ENCODE data around the gene SYTL5.

Gene SYTL5

DNA sequence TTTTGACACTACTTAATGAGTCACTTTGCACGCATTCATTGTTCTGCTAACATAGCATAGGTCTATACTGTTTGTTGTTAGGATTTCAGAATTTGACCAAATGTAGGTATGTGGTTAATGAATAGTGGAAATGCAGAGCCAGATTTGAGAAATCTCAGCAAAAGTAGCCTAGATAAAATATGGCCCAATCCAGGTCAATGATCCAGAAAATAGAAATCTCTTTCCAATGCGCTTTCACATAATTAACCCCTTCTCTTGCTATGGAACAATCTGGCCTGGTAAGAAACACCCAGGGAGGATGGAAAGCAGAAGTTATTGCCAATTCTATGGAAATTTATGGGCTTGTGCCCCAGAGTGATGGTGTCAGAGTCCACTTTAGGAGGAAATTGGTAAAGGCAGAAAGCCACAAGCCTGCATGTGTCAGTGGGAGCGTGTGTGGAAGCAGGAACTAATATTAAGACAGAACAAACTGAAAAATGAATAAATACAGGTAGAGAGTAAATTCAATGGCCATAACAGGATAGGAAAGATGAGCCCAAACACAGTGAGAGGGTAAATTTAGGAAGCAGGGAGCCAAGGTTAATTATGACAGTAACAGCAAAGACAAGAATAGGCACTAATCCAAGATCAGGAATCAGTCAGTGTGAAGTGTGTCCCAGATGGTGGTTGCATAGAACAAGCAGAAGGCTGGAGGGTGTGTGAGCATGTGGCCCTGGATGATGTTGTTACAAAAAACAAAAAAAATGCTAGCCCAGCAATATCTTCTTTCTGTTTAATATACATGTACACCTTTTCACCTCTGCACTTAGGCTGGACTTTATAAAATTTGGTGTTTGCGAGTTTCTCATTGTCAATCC is 102.9 kb downstream of the SYTL5 start:
- no peaks in the 10 kb centered on the region for H3K9me3 ChIP-seq (ENCODE audit: insufficient read depth, low read depth, low read length)
- DNase-seq, result no peak
- no peak overlapping the region for H3K23ac ChIP-seq (ENCODE audit: low read length)
- H4K12ac ChIP-seq (ENCODE audit: low read depth, low read length), result no peak overlapping the region
- H3K18ac ChIP-seq (ENCODE audit: low read length), result no peak overlapping the region
- no peak overlapping the region for H2BK12ac ChIP-seq (ENCODE audit: low read length)
- no peaks in the 10 kb centered on the region for H3K79me2 ChIP-seq (ENCODE audit: control insufficient read depth, insufficient read depth, low read length, poor library complexity)
- no peaks in the 10 kb centered on the region for H3K36me3 ChIP-seq (ENCODE audit: control insufficient read depth in 1 of 2, insufficient read depth in 2 of 2, low read length in 2 of 2)
- H3K27me3 ChIP-seq (ENCODE audit: insufficient read depth, low read length), result no peaks in the 10 kb centered on the region
- H2BK5ac ChIP-seq (ENCODE audit: low read depth, low read length, poor library complexity), result no peak overlapping the region
- H3K27ac ChIP-seq (ENCODE audit: low read depth, low read length), result no peak overlapping the region
- H3K9ac ChIP-seq (ENCODE audit: low read length), result no peak overlapping the region
- no peak overlapping the region for H4K8ac ChIP-seq (ENCODE audit: low read depth, low read length)
- H4K91ac ChIP-seq (ENCODE audit: low read depth, low read length), result no peak overlapping the region
- H3K4me3 ChIP-seq (ENCODE audit: low read depth, low read length), result no peak overlapping the region
- H3K14ac ChIP-seq (ENCODE audit: low read length), result no peak overlapping the region
- H2AFZ ChIP-seq (ENCODE audit: insufficient read depth, low read length, poor library complexity), result no peak overlapping the region
- no peaks in the 10 kb centered on the region for H3K79me1 ChIP-seq (ENCODE audit: low read length)
- no peak overlapping the region for H3K4ac ChIP-seq (ENCODE audit: low read depth, low read length)
- H2BK120ac ChIP-seq (ENCODE audit: insufficient read depth, low read length, poor library complexity), result no peak overlapping the region
- no peaks in the 10 kb centered on the region for H3K4me1 ChIP-seq (ENCODE audit: control insufficient read depth in 1 of 2, insufficient read depth in 2 of 2, low read length in 2 of 2)
- no peak overlapping the region for H3K4me2 ChIP-seq (ENCODE audit: low read length)
- no CpG with 5 or more reads among the region's 4 CpGs for WGBS (ENCODE audit: extremely low coverage, insufficient coverage, insufficient read length)
- H2AK5ac ChIP-seq (ENCODE audit: low read length), result no peak overlapping the region

DNA sequence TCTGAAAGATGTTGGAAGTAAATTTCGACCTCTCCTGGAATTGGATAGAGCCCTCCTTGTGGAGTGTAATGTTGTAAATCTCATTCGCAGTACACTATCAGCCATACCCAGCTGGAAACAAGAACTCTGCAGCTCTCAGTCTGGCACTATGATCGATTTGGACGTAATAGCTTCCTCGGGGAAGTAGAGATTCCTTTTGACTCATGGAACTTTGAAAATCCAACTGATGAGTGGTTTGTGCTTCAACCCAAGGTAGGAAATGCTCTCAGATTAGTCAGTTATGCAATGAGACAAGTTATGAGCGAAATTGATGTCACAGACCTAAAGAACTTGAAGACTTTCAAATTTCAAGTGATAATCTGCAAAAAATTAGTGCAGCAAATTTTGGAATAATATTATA is 103.9 kb downstream of the SYTL5 start:
- Histone ChIP-seq H3K4me1 (ENCODE audit: control insufficient read depth in 1 of 2, insufficient read depth in 2 of 2, low read length in 2 of 2) (no peaks in the 10 kb centered on the region), H4K8ac (ENCODE audit: low read depth, low read length) (no peak overlapping the region), H3K23ac (ENCODE audit: low read length) (no peak overlapping the region), H2BK5ac (ENCODE audit: low read depth, low read length, poor library complexity) (no peak overlapping the region), H3K4me2 (ENCODE audit: low read length) (no peak overlapping the region), H2AK5ac (ENCODE audit: low read length) (no peak overlapping the region), H3K4me3 (ENCODE audit: low read depth, low read length) (no peak overlapping the region), H2AFZ (ENCODE audit: insufficient read depth, low read length, poor library complexity) (no peak overlapping the region), H3K79me1 (ENCODE audit: low read length) (no peaks in the 10 kb centered on the region), H3K9ac (ENCODE audit: low read length) (no peak overlapping the region), H4K12ac (ENCODE audit: low read depth, low read length) (no peak overlapping the region), H4K91ac (ENCODE audit: low read depth, low read length) (no peak overlapping the region), H2BK12ac (ENCODE audit: low read length) (no peak overlapping the region), H3K18ac (ENCODE audit: low read length) (no peak overlapping the region), H2BK120ac (ENCODE audit: insufficient read depth, low read length, poor library complexity) (no peak overlapping the region), H3K9me3 (ENCODE audit: insufficient read depth, low read depth, low read length) (no peaks in the 10 kb centered on the region), H3K27ac (ENCODE audit: low read depth, low read length) (no peak overlapping the region), H3K14ac (ENCODE audit: low read length) (no peak overlapping the region), H3K79me2 (ENCODE audit: control insufficient read depth, insufficient read depth, low read length, poor library complexity) (no peaks in the 10 kb centered on the region), H3K27me3 (ENCODE audit: insufficient read depth, low read length) (no peaks in the 10 kb centered on the region), H3K36me3 (ENCODE audit: control insufficient read depth in 1 of 2, insufficient read depth in 2 of 2, low read length in 2 of 2) (no peaks in the 10 kb centered on the region), H3K4ac (ENCODE audit: low read depth, low read length) (no peak overlapping the region)
- no CpG with 5 or more reads among the region's 6 CpGs for WGBS (ENCODE audit: extremely low coverage, insufficient coverage, insufficient read length)
- peak in 1 of 2 donors; percentile 4 for DNase-seq

DNA sequence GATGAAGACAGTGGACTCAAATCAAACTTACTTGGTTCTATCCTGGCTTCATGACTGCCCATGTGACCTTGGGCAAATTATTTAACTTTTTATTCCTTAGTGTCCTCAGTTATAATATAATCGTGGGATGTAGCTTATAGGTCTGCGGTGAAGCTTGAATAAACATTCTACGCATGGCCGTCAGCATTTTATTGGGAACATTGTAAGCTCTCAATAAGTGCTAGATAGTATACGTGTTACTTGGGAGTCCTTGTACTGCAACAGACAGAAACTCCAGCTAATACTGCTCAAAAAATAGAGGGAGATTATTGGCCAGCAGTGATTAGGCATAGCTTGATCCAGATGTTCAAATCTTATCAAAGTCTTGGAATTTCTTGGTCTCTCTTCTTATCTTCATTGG is 104.8 kb downstream of the SYTL5 start:
- Histone ChIP-seq H3K14ac (ENCODE audit: low read length) (no peak overlapping the region), H2BK12ac (ENCODE audit: low read length) (no peak overlapping the region), H3K23ac (ENCODE audit: low read length) (no peak overlapping the region), H3K4me2 (ENCODE audit: low read length) (no peak overlapping the region), H4K91ac (ENCODE audit: low read depth, low read length) (no peak overlapping the region), H2AFZ (ENCODE audit: insufficient read depth, low read length, poor library complexity) (no peak overlapping the region), H2BK5ac (ENCODE audit: low read depth, low read length, poor library complexity) (no peak overlapping the region), H4K8ac (ENCODE audit: low read depth, low read length) (no peak overlapping the region), H3K27ac (ENCODE audit: low read depth, low read length) (no peak overlapping the region), H3K79me1 (ENCODE audit: low read length) (no peaks in the 10 kb centered on the region), H2AK5ac (ENCODE audit: low read length) (no peak overlapping the region), H3K18ac (ENCODE audit: low read length) (no peak overlapping the region), H3K4me3 (ENCODE audit: low read depth, low read length) (no peak overlapping the region), H3K4me1 (ENCODE audit: control insufficient read depth in 1 of 2, insufficient read depth in 2 of 2, low read length in 2 of 2) (no peaks in the 10 kb centered on the region), H4K12ac (ENCODE audit: low read depth, low read length) (no peak overlapping the region), H3K9ac (ENCODE audit: low read length) (no peak overlapping the region), H3K79me2 (ENCODE audit: control insufficient read depth, insufficient read depth, low read length, poor library complexity) (no peaks in the 10 kb centered on the region), H2BK120ac (ENCODE audit: insufficient read depth, low read length, poor library complexity) (no peak overlapping the region), H3K27me3 (ENCODE audit: insufficient read depth, low read length) (no peaks in the 10 kb centered on the region), H3K9me3 (ENCODE audit: insufficient read depth, low read depth, low read length) (no peaks in the 10 kb centered on the region), H3K36me3 (ENCODE audit: control insufficient read depth in 1 of 2, insufficient read depth in 2 of 2, low read length in 2 of 2) (no peaks in the 10 kb centered on the region), H3K4ac (ENCODE audit: low read depth, low read length) (no peak overlapping the region)
- DNase-seq, result no peak
- no CpG with 5 or more reads among the region's 5 CpGs for WGBS (ENCODE audit: extremely low coverage, insufficient coverage, insufficient read length)

DNA sequence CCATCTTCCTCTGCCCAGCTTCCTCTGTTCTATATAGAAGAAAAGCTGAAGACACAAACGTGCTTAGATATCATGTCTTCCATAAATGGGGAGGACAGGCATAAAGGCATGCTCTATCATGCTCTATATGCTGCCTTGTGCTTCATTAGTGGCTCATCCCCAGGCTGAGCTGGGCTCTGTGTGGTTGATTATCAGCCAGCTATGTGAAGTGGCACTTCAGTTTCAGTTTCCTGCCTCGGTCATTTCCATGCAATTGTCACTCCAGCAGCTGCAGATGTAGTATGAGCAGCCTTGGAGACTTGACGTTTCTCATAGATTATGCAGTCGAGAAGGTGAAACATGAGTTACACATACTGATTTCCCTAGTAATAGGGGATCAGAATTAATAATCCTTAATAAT is 106.2 kb downstream of the SYTL5 start:
- Histone ChIP-seq H3K18ac (ENCODE audit: low read length) (no peak overlapping the region), H3K4me1 (ENCODE audit: control insufficient read depth in 1 of 2, insufficient read depth in 2 of 2, low read length in 2 of 2) (no peaks in the 10 kb centered on the region), H4K12ac (ENCODE audit: low read depth, low read length) (no peak overlapping the region), H2BK12ac (ENCODE audit: low read length) (no peak overlapping the region), H3K9me3 (ENCODE audit: insufficient read depth, low read depth, low read length) (no peaks in the 10 kb centered on the region), H4K91ac (ENCODE audit: low read depth, low read length) (no peak overlapping the region), H3K79me2 (ENCODE audit: control insufficient read depth, insufficient read depth, low read length, poor library complexity) (no peaks in the 10 kb centered on the region), H2BK120ac (ENCODE audit: insufficient read depth, low read length, poor library complexity) (no peak overlapping the region), H3K9ac (ENCODE audit: low read length) (no peak overlapping the region), H2AFZ (ENCODE audit: insufficient read depth, low read length, poor library complexity) (no peak overlapping the region), H2AK5ac (ENCODE audit: low read length) (no peak overlapping the region), H3K23ac (ENCODE audit: low read length) (no peak overlapping the region), H3K14ac (ENCODE audit: low read length) (no peak overlapping the region), H3K36me3 (ENCODE audit: control insufficient read depth in 1 of 2, insufficient read depth in 2 of 2, low read length in 2 of 2) (peaks cover 0 to 1% of the 10 kb centered on the region in 2 experiments), H3K4me2 (ENCODE audit: low read length) (no peak overlapping the region), H3K4ac (ENCODE audit: low read depth, low read length) (no peak overlapping the region), H2BK5ac (ENCODE audit: low read depth, low read length, poor library complexity) (no peak overlapping the region), H3K4me3 (ENCODE audit: low read depth, low read length) (no peak overlapping the region), H3K27me3 (ENCODE audit: insufficient read depth, low read length) (no peaks in the 10 kb centered on the region), H3K79me1 (ENCODE audit: low read length) (no peaks in the 10 kb centered on the region), H3K27ac (ENCODE audit: low read depth, low read length) (no peak overlapping the region), H4K8ac (ENCODE audit: low read depth, low read length) (no peak overlapping the region)
- no peak for DNase-seq
- WGBS (ENCODE audit: extremely low coverage, insufficient coverage, insufficient read length), result no CpG with 5 or more reads among the region's 4 CpGs

Data from trophoblast cell (in vitro differentiated cells and primary cell).